HG03342 (cell line): ENCODE results near the gene RFX2.
"Not testable (repeated sequence)": the region's sequence is repeated elsewhere in the genome, so short reads cannot be mapped to it uniquely, and the experiment has no call there.

Source experiments
- ATAC-seq: cut with Tn5 transposase; IDR thresholded peaks from one replicate; pipeline ENCODE4 v1.9.1; 2021; ENCODE audit warnings: mild to moderate bottlenecking, moderate library complexity; ENCODE audit not compliant: unreplicated experiment

RFX2 gene

GRCh38 chr19:6017576-6017975, 92.7 kb downstream of the RFX2 start:
- ATAC-seq = no peak

- ATAC-seq = no peak
These were observed 94.3 kb downstream of the RFX2 start for GRCh38 chr19:6015841-6016545.

GRCh38 chr19:6014551-6015135, 95.7 kb downstream of the RFX2 start:
- no peak for ATAC-seq

- ATAC-seq = no peak
These were observed 97.7 kb downstream of the RFX2 start for GRCh38 chr19:6012426-6013170.

DNA sequence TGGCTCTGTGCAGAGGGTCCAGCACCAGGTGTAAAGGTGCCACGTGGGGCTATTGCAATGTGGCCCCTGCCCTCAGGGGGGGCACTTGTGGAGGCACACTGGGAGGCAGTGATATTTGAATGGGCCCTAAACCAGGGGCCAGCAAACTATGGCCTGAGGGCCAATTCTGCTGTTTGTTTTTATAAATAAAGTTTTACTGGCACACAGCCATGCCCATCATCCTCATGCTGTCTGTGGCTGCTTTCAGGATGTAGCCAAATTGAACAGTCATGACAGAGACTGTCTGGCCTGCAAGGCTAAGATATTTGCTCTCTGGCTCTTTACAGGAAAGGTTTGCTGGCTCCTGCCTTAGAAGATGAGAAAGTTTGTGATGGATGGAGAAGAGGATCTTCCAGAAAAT, 98.5 kb downstream of the RFX2 start:
- ATAC-seq = no peak

DNA sequence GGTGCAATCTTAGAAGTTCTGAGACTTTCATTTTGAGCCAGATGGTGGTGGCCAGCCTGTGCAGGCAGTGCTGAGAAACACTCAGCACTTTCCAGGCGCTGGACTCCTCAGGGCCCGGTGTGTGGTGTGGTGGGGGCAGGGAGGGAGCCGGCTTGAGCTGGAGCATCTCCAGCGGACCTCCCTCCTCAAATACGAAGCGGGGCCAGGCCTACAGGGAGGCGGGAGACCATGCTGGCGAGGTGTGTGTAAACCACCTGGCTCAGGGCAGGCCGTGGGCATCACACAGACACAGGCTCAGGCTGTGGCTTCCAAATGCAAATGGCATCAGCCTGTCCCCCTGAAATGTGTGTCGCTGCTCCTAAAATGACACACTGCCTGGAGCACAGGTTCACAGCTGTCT, 99.1 kb downstream of the RFX2 start:
- ATAC-seq = no peak

DNA sequence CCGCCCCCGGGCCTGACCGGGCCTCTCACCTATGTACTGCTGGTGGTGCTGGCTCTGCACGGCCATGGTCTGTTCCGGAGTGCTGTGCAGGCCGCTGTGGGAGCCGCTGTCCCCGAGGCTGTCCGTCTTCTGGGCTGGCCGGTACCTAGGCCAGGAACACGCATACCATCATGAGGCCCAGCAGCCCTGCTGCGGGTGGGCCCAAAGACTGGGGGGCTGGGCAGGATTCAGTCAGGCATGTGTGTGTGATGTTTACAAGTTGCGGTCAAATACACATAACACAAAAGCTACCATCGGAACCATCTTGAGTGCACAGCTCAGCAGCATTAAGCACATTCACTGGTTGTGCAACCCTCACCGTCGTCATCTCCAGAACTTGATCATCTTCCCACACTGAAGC, 100.2 kb downstream of the RFX2 start:
- ATAC-seq = no peak

- no peak for ATAC-seq
These were observed 102.4 kb downstream of the RFX2 start for GRCh38 chr19:6007866-6008265.

- ATAC-seq = no peak
These were observed 103.4 kb downstream of the RFX2 start for GRCh38 chr19:6006896-6007295.

DNA sequence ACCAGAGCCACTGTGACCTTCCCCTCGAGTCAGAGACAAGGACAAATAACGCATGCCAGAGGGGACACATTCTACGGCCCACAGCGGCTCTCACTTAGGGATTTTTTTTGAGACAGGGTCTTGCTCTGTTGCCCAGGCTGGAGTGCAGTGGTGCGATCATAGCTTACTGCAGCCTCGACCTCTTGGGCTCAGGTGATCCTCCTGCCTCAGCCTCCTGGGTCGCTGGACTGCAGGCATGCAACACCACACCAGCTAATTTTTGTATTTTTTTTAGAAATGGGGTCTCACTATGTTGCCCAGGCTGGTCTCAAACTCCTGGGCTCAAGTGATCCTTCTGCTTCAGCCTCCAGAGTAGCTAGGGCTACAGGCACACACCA, 104.2 kb downstream of the RFX2 start:
- ATAC-seq = not testable (repeated sequence)

DNA sequence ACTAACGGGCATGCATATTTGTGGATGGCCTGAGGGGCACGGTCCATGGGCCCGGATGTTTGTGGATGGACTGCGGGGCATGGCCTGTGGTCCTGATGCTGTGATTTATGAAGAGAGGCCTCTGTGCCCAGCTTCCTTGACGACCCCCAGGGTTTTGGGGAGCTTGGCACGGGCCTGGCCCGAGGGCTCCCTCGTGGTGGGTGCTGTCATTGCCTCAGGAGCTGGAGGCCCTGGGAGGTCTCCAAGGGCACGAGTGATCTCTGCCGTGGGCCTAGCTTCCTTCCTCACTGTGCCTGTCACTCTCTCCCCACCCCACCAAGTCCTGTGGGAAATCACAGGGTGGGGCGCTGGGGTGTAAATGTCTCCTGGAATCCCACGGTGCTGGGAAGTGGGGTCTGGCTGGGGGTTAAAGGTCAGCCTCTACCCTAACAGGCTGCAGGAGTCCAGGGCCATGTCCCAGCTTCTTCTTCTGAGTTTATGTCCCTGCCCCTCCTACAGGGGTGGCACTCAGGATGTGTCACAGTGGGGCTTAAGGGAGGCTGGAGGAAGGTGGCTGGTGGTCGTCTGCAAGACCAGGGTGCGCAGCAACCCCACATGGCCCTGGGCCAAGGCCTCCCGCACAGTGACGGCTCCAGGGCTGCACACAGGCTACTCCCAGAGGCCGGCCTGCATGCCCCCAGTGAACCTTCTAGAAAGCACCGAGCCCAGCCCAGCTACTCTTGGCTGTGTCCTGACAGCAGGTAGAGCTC, 104.8 kb downstream of the RFX2 start:
- ATAC-seq = no peak

GRCh38 chr19:6003976-6004375, 106.3 kb downstream of the RFX2 start:
- ATAC-seq = no peak

DNA sequence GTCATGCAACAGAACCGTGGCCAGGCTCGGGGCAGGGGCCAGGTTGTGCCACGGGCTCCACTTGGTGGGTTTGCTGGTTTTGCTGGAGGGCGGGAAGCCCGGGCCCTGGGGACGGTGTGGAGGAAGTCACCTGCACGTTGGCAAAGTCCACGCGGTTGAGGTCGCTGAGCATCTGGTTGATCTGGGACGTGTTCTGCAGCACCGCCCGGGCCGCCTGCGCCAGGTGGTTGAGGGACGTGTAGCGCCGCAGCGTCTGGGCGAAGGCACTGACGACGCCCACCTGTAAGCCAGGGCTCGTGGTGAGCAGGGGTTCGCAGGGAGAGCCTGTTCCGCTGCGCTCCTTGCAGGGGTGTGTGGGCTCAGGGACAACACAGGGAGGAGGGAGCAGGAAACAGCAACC, 107.7 kb downstream of the RFX2 start:
- no peak for ATAC-seq

- ATAC-seq = no peak
These were observed 110.0 kb downstream of the RFX2 start for GRCh38 chr19:6000228-6000847.

DNA sequence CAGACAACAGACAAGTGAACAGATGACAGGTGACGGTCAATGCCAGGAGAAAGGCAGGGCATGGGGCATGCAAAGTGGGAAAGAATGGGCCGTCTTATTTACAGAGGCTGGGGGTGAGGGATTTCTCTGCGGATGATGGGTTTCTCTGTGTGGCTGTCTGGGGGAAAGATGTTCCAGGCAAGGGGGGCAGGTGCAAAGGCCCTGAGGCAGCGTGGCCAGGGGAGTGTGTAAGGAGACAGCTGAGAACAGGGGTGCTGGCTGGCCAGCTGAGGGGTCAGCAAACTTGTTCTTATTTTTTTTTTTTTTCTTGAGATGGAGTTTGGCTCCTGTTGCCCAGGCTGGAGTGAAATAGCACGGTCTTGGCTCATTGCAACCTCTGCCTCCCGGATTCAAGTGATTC, 110.6 kb downstream of the RFX2 start:
- ATAC-seq = no peak

- ATAC-seq = no peak
These were observed 112.9 kb downstream of the RFX2 start for GRCh38 chr19:5997371-5997770.

DNA sequence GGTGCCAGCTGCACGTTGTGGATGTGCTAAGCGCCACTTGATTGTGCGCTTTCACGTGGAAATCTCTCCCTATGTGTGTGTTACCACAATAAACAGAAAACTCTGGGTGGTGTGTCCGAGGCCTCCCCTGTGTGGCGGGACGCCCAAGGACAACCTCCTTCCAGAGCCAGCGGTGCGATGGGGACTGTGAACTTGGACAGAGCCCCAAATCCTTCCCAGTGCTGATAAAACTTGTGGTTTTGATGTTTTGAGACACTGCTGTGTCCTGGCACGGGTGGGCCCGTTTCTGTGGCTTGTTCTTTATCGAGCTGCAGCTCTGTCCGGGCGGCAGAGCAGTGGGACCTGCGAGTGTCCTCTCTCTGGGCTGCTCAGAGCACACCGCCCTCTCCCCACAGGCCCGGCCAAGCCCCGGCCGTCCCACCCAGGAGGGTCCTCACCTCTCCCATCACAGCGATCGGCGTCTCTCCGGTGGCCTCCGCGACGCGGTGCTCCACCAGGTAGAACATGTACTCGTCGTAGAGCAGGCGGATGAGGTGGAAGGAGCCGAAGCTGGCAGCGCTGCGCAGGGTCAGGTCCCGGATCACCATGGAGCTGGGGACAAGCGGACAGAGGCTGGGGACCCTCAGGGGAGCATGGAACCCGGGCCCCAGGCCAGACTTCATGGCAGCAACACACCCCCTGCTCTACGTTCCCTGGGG, 113.5 kb downstream of the RFX2 start:
- ATAC-seq = no peak

GRCh38 chr19:5996102-5996501, 114.2 kb downstream of the RFX2 start:
- ATAC-seq = no peak

DNA sequence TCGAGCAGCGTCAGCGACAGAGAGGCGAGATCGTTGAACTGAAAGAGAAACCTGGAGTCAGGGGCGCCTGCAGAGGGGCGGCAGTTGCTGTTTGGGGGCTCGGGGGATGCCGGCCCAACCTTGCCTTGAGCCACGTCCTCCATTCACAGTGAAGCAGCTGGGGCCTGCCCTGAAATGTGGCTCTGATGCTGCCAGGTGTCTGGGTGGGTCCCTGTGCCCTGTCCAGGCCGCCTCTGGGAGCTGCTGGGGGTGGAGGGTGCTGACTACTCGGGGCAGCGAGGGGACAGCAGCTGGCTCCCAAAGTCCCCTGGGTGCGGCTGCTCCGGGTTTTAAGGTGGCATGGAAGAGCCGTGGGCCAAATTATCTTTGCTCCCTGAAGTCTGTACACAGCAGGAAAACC, 114.7 kb downstream of the RFX2 start:
- ATAC-seq = no peak

- no peak for ATAC-seq
These were observed 115.7 kb downstream of the RFX2 start for GRCh38 chr19:5994405-5995165.
